OCI-LY3 (cell line): ENCODE data around the gene CTAGE9.

Source experiments
- H2AFZ ChIP-seq: fragments of 200-600, 300-600 bp; shearing (Covaris generic); 2 replicates; pipeline ENCODE4 v1.6.0; 2014; ENCODE audit warnings: antibody characterized with exemption, low read depth, low read length
- H3K27ac ChIP-seq: fragments of 200-600, 300-600 bp; sonication (generic); 2 replicates; pipeline ENCODE4 v1.5.1; 2014; ENCODE audit warnings: mild to moderate bottlenecking, low read length, moderate library complexity, mixed read lengths
- H3K27me3 ChIP-seq: fragments of 200-600, 300-600 bp; sonication (generic); 2 replicates; pipeline ENCODE4 v1.6.1; 2014; ENCODE audit warnings: low read depth, low read length, mixed read lengths
- H3K36me3 ChIP-seq: fragments of 200-600, 300-600 bp; sonication (generic); replicated peaks from 2 replicates; pipeline ENCODE3; 2014; ENCODE audit warnings: low read depth, low read length, mixed read lengths
- H3K4me1 ChIP-seq: fragments of 300-600, 200-600 bp; sonication (generic); 2 replicates; pipeline ENCODE4 v1.6.1; 2014; ENCODE audit warnings: low read length, mixed read lengths
- H3K4me2 ChIP-seq: fragments of 200-600, 300-600 bp; sonication (generic); 2 replicates; pipeline ENCODE4 v1.6.1; 2014; ENCODE audit warnings: low read length, mixed read lengths
- H3K4me3 ChIP-seq: fragments of 300-600, 200-600 bp; sonication (generic); 2 replicates; pipeline ENCODE4 v1.5.1; 2014; ENCODE audit warnings: antibody characterized with exemption, mild to moderate bottlenecking, low read length, moderate library complexity
- H3K79me2 ChIP-seq: fragments of 300-600, 200-600 bp; shearing (Covaris generic); 2 replicates; pipeline ENCODE4 v1.6.1; 2014; ENCODE audit warnings: mild to moderate bottlenecking, low read length, mixed read lengths
- H3K9ac ChIP-seq: fragments of 300-600, 200-600 bp; shearing (Covaris generic); 2 replicates; pipeline ENCODE4 v1.6.0; 2014; ENCODE audit warnings: mild to moderate bottlenecking, low read length, moderate library complexity
- H3K9me3 ChIP-seq: fragments of 200-600, 300-600 bp; shearing (Covaris generic); 2 replicates; pipeline ENCODE4 v1.6.1; 2014; ENCODE audit warnings: low read length, mixed read lengths; ENCODE audit not compliant: insufficient read depth
- H4K20me1 ChIP-seq: fragments of 200-600, 300-600 bp; sonication (generic); 2 replicates; pipeline ENCODE4 v1.6.1; 2016; ENCODE audit warnings: low read length, mixed read lengths; ENCODE audit not compliant: insufficient read depth
- CTCF ChIP-seq: fragments of 200-600, 300-600 bp; sonication (generic); IDR thresholded peaks from 2 replicates; pipeline ENCODE4 v1.5.1; 2014; ENCODE audit warnings: antibody characterized with exemption, low read length, low read depth
- EZH2phosphoT487 ChIP-seq: fragments of 200-600 bp; shearing (Covaris generic); IDR thresholded peaks from 2 replicates; pipeline ENCODE4 v1.6.1; 2018; ENCODE audit warnings: antibody characterized with exemption, mixed run types, low read depth

Gene CTAGE9

GRCh38 chr6:131692031-131692430 lies 18.8 kb downstream of the CTAGE9 start:
- Histone ChIP-seq H3K27me3 (peaks cover 33% of the 10 kb centered on the region), H3K36me3 (no peaks in the 10 kb centered on the region), H4K20me1 (no peaks in the 10 kb centered on the region), H3K79me2 (no peaks in the 10 kb centered on the region), H3K4me1 (peaks cover 35% of the 10 kb centered on the region), H3K4me3 (no peak overlapping the region), H3K9me3 (no peaks in the 10 kb centered on the region), H2AFZ (no peak overlapping the region), H3K4me2 (no peak overlapping the region; the same call in 1 of the 2 replicates), H3K27ac (no peak overlapping the region), H3K9ac (no peak overlapping the region)
- TF ChIP-seq CTCF (no peak), EZH2phosphoT487 (no peak)

GRCh38 chr6:131688286-131688685 lies 22.5 kb downstream of the CTAGE9 start:
- H3K4me3 ChIP-seq = no peak overlapping the region
- H4K20me1 ChIP-seq = no peaks in the 10 kb centered on the region
- H2AFZ ChIP-seq = no peak overlapping the region
- H3K4me2 ChIP-seq = peak overlapping the region; percentile 47
- peaks cover 55% of the 10 kb centered on the region for H3K4me1 ChIP-seq
- TF ChIP-seq EZH2phosphoT487 (0 out of 2 replicates have a peak, but pooled peaks have one; percentile 53), CTCF (no peak)
- no peaks in the 10 kb centered on the region for H3K79me2 ChIP-seq
- 0 out of 2 replicates have a peak, but pooled peaks cover 2% of the 10 kb centered on the region for H3K9me3 ChIP-seq
- H3K36me3 ChIP-seq = no peaks in the 10 kb centered on the region
- H3K9ac ChIP-seq = no peak overlapping the region
- H3K27me3 ChIP-seq = peaks cover 38% of the 10 kb centered on the region
- H3K27ac ChIP-seq = no peak overlapping the region

- no peaks in the 10 kb centered on the region for H3K79me2 ChIP-seq
- no peak overlapping the region for H3K27ac ChIP-seq
- no peak overlapping the region for H3K9ac ChIP-seq
- H3K4me2 ChIP-seq = no peak overlapping the region
- no peaks in the 10 kb centered on the region for H4K20me1 ChIP-seq
- H3K4me1 ChIP-seq = peaks cover 55% of the 10 kb centered on the region
- peaks cover 44% of the 10 kb centered on the region for H3K27me3 ChIP-seq
- H3K36me3 ChIP-seq = no peaks in the 10 kb centered on the region
- H2AFZ ChIP-seq = no peak overlapping the region
- H3K9me3 ChIP-seq = 0 out of 2 replicates have a peak, but pooled peaks cover 2% of the 10 kb centered on the region
- TF ChIP-seq CTCF (no peak), EZH2phosphoT487 (no peak)
- no peak overlapping the region for H3K4me3 ChIP-seq
Observed at GRCh38 chr6:131687022-131687421, 23.8 kb downstream of the CTAGE9 start.

GRCh38 chr6:131685266-131685780 lies 25.5 kb downstream of the CTAGE9 start:
- H3K4me1 ChIP-seq = peaks cover 49% of the 10 kb centered on the region
- no peak overlapping the region for H3K9ac ChIP-seq
- TF ChIP-seq CTCF (no peak), EZH2phosphoT487 (peak; percentile 56; the same call in 1 of the 2 replicates)
- no peak overlapping the region for H3K27ac ChIP-seq
- no peaks in the 10 kb centered on the region for H3K79me2 ChIP-seq
- 0 out of 2 replicates have a peak, but pooled peaks cover 2% of the 10 kb centered on the region for H3K9me3 ChIP-seq
- peaks cover 46% of the 10 kb centered on the region for H3K27me3 ChIP-seq
- H4K20me1 ChIP-seq = no peaks in the 10 kb centered on the region
- H3K4me3 ChIP-seq = no peak overlapping the region
- H3K36me3 ChIP-seq = no peaks in the 10 kb centered on the region
- peak overlapping the region; percentile 20 for H3K4me2 ChIP-seq
- no peak overlapping the region for H2AFZ ChIP-seq
